K562 (cell line): Measurements from ENCODE around the gene RRP9. TPM values are rescaled to one million over a fixed set of nuclear protein-coding genes. Genes with fewer than 3 reads are reported as not detected.

Experiments
- ATAC-seq: fragments of 200-7000 bp; cut with Tn5 transposase; 3 replicates; pipeline ENCODE4 v1.9.1; 2020; ENCODE audit warnings: moderate library complexity
- BruUV-seq: library from RNA; stranded (reverse); fragments of 400-500 nt; replicated peaks from 2 replicates; lab custom pipeline; 2021; lab: Mats Ljungman, UMichigan
- CTCF ChIA-PET: fragments of 300-600 bp; formaldehyde crosslinking; extraction: SDS; loops from one replicate; lab custom pipeline; 2021; ENCODE audit warnings: low intra/inter-chr PET ratio; lab: Yijun Ruan, JAX
- POLR2A ChIA-PET: fragments of 300-600, 350-650 bp; sonication (Branson Sonifier 250); formaldehyde crosslinking; extraction: SDS; loops from one replicate; lab custom pipeline; 2021; ENCODE audit warnings: antibody characterized with exemption, inconsistent platforms; lab: Yijun Ruan, JAX
- DNase-seq, 4 experiments: peaks; one replicate each; pipeline versions ENCODE4 v3.0.0 to v3.0.0-alpha.2; 2011 to 2018; ENCODE audit warnings: low spot score in 3 of 4, mixed read lengths in 3 of 4; ENCODE audit errors: extremely low read depth in 1 of 4
- FAIRE-seq: peaks from 2 replicates; lab custom pipeline; 2011; peaks lifted over from hg19 to GRCh38; lab: Jason Lieb, UNC
- H2AFZ ChIP-seq: 2 replicates; pipeline ENCODE4 v1.6.0; 2011; ENCODE audit warnings: low read depth, low read length, control low read depth, inconsistent platforms
- H3K27ac ChIP-seq: fragments of 200-600 bp; 3 replicates; pipeline ENCODE4 v1.8.0; 2011; ENCODE audit warnings: low read depth, mild to moderate bottlenecking, control low read depth, inconsistent platforms, low read length, moderate library complexity, mixed read lengths; ENCODE audit errors: extremely low read depth
- H3K27me3 ChIP-seq, 2 experiments: fragments of 300-600 bp in 1 of 2; 2 replicates in 1 of 2; 3 replicates in 1 of 2; pipeline versions ENCODE4 v1.6.0 to v1.8.0; 2011; ENCODE audit warnings: inconsistent platforms in 2 of 2, low read length in 2 of 2, mild to moderate bottlenecking in 1 of 2, mixed read lengths in 1 of 2, moderate library complexity in 1 of 2; ENCODE audit not compliant: control insufficient read depth in 2 of 2, insufficient read depth in 2 of 2
- H3K36me3 ChIP-seq: fragments of 300-600 bp; 3 replicates; pipeline ENCODE4 v1.8.0; 2011; ENCODE audit warnings: mild to moderate bottlenecking, low read length, inconsistent platforms; ENCODE audit not compliant: control insufficient read depth, insufficient read depth
- H3K4me1 ChIP-seq, 2 experiments: fragments of 200-600 bp in 1 of 2; replicated peaks in 1 of 2; 2 replicates in 1 of 2; 3 replicates in 1 of 2; pipeline versions ENCODE4 v1.5.1 to v1.8.0; 2011; ENCODE audit warnings: inconsistent platforms in 2 of 2, low read length in 2 of 2, mild to moderate bottlenecking in 1 of 2, mixed read lengths in 1 of 2, moderate library complexity in 1 of 2; ENCODE audit not compliant: control insufficient read depth in 2 of 2, insufficient read depth in 2 of 2
- H3K4me2 ChIP-seq: 2 replicates; pipeline ENCODE4 v1.6.1; 2011; ENCODE audit warnings: low read length, control low read depth, inconsistent platforms, mixed read lengths; ENCODE audit not compliant: insufficient read depth
- H3K4me3 ChIP-seq: fragments of 200-600 bp; sonication (generic), shearing (Covaris generic); 2 replicates; pipeline ENCODE4 v1.5.1; 2016; ENCODE audit warnings: control low read depth, inconsistent platforms
- H3K79me2 ChIP-seq: fragments of 200-600 bp; 3 replicates; pipeline ENCODE4 v1.8.0; 2011; ENCODE audit warnings: low read length, inconsistent platforms; ENCODE audit not compliant: control insufficient read depth, insufficient read depth
- H3K9ac ChIP-seq, 2 experiments: 2 replicates each; pipeline versions ENCODE4 v1.6.0 to v1.6.1; 2011; ENCODE audit warnings: low read depth in 2 of 2, low read length in 2 of 2, control low read depth in 1 of 2, inconsistent platforms in 1 of 2, mild to moderate bottlenecking in 1 of 2, mixed read lengths in 1 of 2; ENCODE audit not compliant: insufficient read depth in 1 of 2
- H3K9me1 ChIP-seq: one replicate; pipeline ENCODE4 v1.6.0; 2011; ENCODE audit warnings: inconsistent platforms, mild to moderate bottlenecking, low read length, moderate library complexity; ENCODE audit not compliant: control insufficient read depth, insufficient read depth
- H3K9me3 ChIP-seq: replicated peaks from 2 replicates; pipeline ENCODE4 v1.5.1; 2011; ENCODE audit warnings: low read depth, low read length, inconsistent platforms; ENCODE audit not compliant: control insufficient read depth, insufficient read depth
- H4K20me1 ChIP-seq: replicated peaks from 2 replicates; pipeline ENCODE4 v1.6.1; 2011; ENCODE audit warnings: low read length, inconsistent platforms, mixed read lengths; ENCODE audit not compliant: control insufficient read depth, insufficient read depth
- FOXP4 ChIP-seq: sonication (generic); formaldehyde crosslinking; IDR thresholded peaks from 2 replicates; pipeline ENCODE4 v1.8.0; 2022; ENCODE audit warnings: mild to moderate bottlenecking, missing genetic modification reagents, borderline replicate concordance
- HCFC1 ChIP-seq: IDR thresholded peaks from 2 replicates; pipeline ENCODE4 v1.6.1; 2012; ENCODE audit warnings: low read depth, low read length, improper control_type of control experiment
- JUND ChIP-seq, 2 experiments: IDR thresholded peaks; 2 replicates in 1 of 2; 3 replicates in 1 of 2; pipeline ENCODE4 v1.6.1; 2011; ENCODE audit warnings: borderline replicate concordance in 2 of 2, low read depth in 2 of 2, low read length in 2 of 2, improper control_type of control experiment in 1 of 2, missing biosample characterization in 1 of 2, missing genetic modification characterization in 1 of 2, missing genetic modification reagents in 1 of 2
- KAT7 ChIP-seq: sonication (generic); formaldehyde crosslinking; IDR thresholded peaks from 2 replicates; pipeline ENCODE4 v1.8.0; 2022; ENCODE audit warnings: missing genetic modification reagents, mild to moderate bottlenecking, borderline replicate concordance
- MCM3 ChIP-seq: fragments of 450-650 bp; IDR thresholded peaks from 2 replicates; pipeline ENCODE4 v1.6.1; 2016
- SIN3A ChIP-seq, 2 experiments: fragments of 150-350 bp in 1 of 2; IDR thresholded peaks; 2 replicates each; pipeline ENCODE4 v1.6.1; 2011 to 2016; ENCODE audit warnings: borderline replicate concordance in 2 of 2, low read depth in 2 of 2, low read length in 2 of 2, mild to moderate bottlenecking in 2 of 2, moderate library complexity in 2 of 2; ENCODE audit not compliant: control insufficient read depth in 1 of 2
- ZFP36 ChIP-seq: fragments of 150-350 bp; IDR thresholded peaks from 2 replicates; pipeline ENCODE4 v1.6.1; 2018; ENCODE audit warnings: low read length, low read depth; ENCODE audit not compliant: partially characterized antibody
- ZNF277 ChIP-seq: fragments of 250-450 bp; sonication (Bioruptor Pico); IDR thresholded peaks from 2 replicates; pipeline ENCODE4 v1.8.0; 2022; ENCODE audit warnings: inconsistent platforms, mild to moderate bottlenecking, moderate library complexity, borderline replicate concordance
- ZNF280B ChIP-seq: fragments of 250-450 bp; sonication (Bioruptor Pico); IDR thresholded peaks from 2 replicates; pipeline ENCODE4 v1.5.1; 2021; ENCODE audit warnings: mild to moderate bottlenecking
- WGBS: fragments of 100-300 bp; shearing (Covaris generic); methylation state at CpG from one replicate; pipeline ENCODE4 v1.1.6; 2016; ENCODE audit warnings: low coverage, mixed read lengths; ENCODE audit not compliant: insufficient coverage; ENCODE audit errors: missing lambda C conversion rate; 5-methylcytosine and 5-hydroxymethylcytosine counted together
- in situ Hi-C: fragments of 300-500 bp; cut with MboI; formaldehyde crosslinking; loops from 4 replicates; pipeline ENCODE4 v1.15.0; 2018; ENCODE audit warnings: inconsistent platforms, mixed read lengths
- intact Hi-C: fragments of 100-400 bp; cut with micrococcal nuclease; formaldehyde crosslinking; loops from 2 replicates; pipeline ENCODE4 v1.14.2; 2022
- polyA plus RNA-seq, 8 experiments: library from polyadenylated mRNA; depleted of rRNA in 4 of 8; stranded (reverse) in 5 of 8; unstranded in 3 of 8; fragments of >200 nt; fragmentation: Nextera tagmentation in 2 of 8; fragmentation: Illumina TruSeq in 1 of 8; extraction: Ambion mirVana in 2 of 8; extraction: Trizol in 1 of 8; gene quantifications; 2 replicates each; pipeline versions ENCODE4 v1.2.1 to v1.2.3, GENCODE V29; 2011 to 2014; ENCODE audit warnings: inconsistent platforms in 1 of 8, missing spikeins in 1 of 8
- total RNA-seq, 7 experiments: library from RNA; depleted of rRNA in 6 of 7; stranded (reverse); fragments of >200 nt in 6 of 7; fragmentation: Illumina TruSeq in 2 of 7; extraction: Trizol in 2 of 7; gene quantifications; 2 replicates each; pipeline versions ENCODE4 v1.2.1 to v1.2.3, GENCODE V29; 2011 to 2021; ENCODE audit warnings: low replicate concordance in 1 of 7

The RRP9 gene
- total and polyA plus RNA-seq, 9 of the 15 experiments (the other 6 are each of a cell fraction or from before 2014, with no cell fraction given), result 5.2 to 67.0 (median 45.9) TPM

GRCh38 chr3:51953445-51953844 is 11.7 kb upstream of the RRP9 start (continued):
- TF ChIP-seq KAT7 (no peak), SIN3A (IDR thresholded peaks at IDR 0.05; ENCODE audit: borderline replicate concordance in 2 of 2, control insufficient read depth in 1 of 2, low read depth in 2 of 2, low read length in 2 of 2) (no peak), ZNF277 (CRISPR knock-in tag) (no peak)

GRCh38 chr3:51950899-51951298 is 9.2 kb upstream of the RRP9 start:
- no peak overlapping the region for H3K27ac ChIP-seq
- intact Hi-C loops (no loop called here), in situ Hi-C loops (no loop called here)
- no peaks in the 10 kb centered on the region for H4K20me1 ChIP-seq
- BruUV-seq, result no TSS peak
- no peak overlapping the region for H3K9ac ChIP-seq
- H3K9me1 ChIP-seq, result no peaks in the 10 kb centered on the region
- no peak for FAIRE-seq
- WGBS, result 7% methylated on average over 2 of the region's 2 CpGs
- H3K9me3 ChIP-seq, result no peaks in the 10 kb centered on the region
- no peaks in the 10 kb centered on the region for H3K79me2 ChIP-seq
- DNase-seq, result no peak
- peaks cover 0 to 4% of the 10 kb centered on the region in 2 experiments; a peak in 2 of 5 replicates for H3K27me3 ChIP-seq
- H3K36me3 ChIP-seq, result no peaks in the 10 kb centered on the region
- no peak for ATAC-seq
- H2AFZ ChIP-seq, result no peak overlapping the region
- H3K4me2 ChIP-seq, result no peak overlapping the region
- ChIA-PET CTCF (no interaction called here), POLR2A (interaction anchor here (0.8 to 1.2 kb wide), 2 partner anchors 10 to 33 kb away, joined by 3 to 4 read pairs; no protein-coding TSS in a partner anchor)
- H3K4me1 ChIP-seq, result peaks cover 0 to 4% of the 10 kb centered on the region in 2 experiments; a peak in 1 of 5 replicates
- no peak overlapping the region for H3K4me3 ChIP-seq
- TF ChIP-seq FOXP4 (no peak), MCM3 (no peak), ZNF280B (CRISPR knock-in tag) (no peak), ZFP36 (no peak), JUND (IDR thresholded peaks at IDR 0.05; ENCODE audit: borderline replicate concordance, low read depth, low read length) (no peak), JUND (tag; IDR thresholded peaks at IDR 0.05; ENCODE audit: borderline replicate concordance, low read depth, low read length) (no peak), HCFC1 (no peak)
